OCI-LY1 (cell line): ENCODE data around the gene TROAP.

Experiments
- CTCF ChIP-seq: fragments of 200-600 bp; sonication (generic), shearing (Covaris generic); IDR thresholded peaks from 2 replicates; pipeline ENCODE4 v1.5.1; 2017; ENCODE audit warnings: mild to moderate bottlenecking, antibody characterized with exemption, low read length, moderate library complexity, mixed read lengths
- EZH2 ChIP-seq: fragments of 200-600 bp; sonication (generic), shearing (Covaris generic); IDR thresholded peaks from 2 replicates; pipeline ENCODE4 v1.8.0; 2017; ENCODE audit warnings: borderline replicate concordance, mixed run types, mild to moderate bottlenecking, antibody characterized with exemption, low read length, moderate library complexity, mixed read lengths

- no peak for TF ChIP-seq CTCF
- no peak for TF ChIP-seq EZH2
Measured at GRCh38 chr12:49375406-49375805, 52.4 kb downstream of the TROAP start.
